Fibroblast of the conjunctiva (primary cell): Measurements from ENCODE around the gene LDLR.
"Not testable (repeated sequence)": the region's sequence is repeated elsewhere in the genome, so short reads cannot be mapped to it uniquely, and the experiment has no call there.

ENCODE experiments used
- DNase-seq: peaks from one replicate; pipeline ENCODE4 v3.0.0-alpha.2; 2010; ENCODE audit warnings: low read depth

The LDLR gene

GRCh38 chr19:11106477-11106876 is 17.2 kb downstream of the LDLR start:
- no peak for DNase-seq

DNA sequence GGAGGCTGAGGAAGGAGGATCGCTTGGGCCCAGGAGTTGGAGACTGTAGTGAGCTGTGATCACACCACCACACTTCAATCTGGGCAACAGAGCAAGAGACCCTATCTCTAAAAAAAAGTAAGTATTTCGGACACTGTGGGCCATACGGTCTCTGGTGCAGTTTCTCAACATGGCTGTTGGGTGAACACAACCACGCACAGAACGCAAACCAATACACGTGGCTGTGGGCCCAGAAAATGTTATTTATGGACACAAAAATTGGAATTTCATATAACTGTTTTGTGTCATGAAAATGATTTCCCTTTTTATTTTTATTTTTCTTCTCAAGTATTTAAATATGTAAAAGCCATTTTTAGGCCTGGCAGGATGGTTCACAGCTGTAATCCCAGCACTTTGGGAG is 19.5 kb downstream of the LDLR start:
- no peak for DNase-seq

GRCh38 chr19:11111117-11111770 is 22.0 kb downstream of the LDLR start:
- DNase-seq: no peak

GRCh38 chr19:11111771-11112144 is 22.5 kb downstream of the LDLR start:
- no peak for DNase-seq

GRCh38 chr19:11113140-11113708 is 24.0 kb downstream of the LDLR start:
- no peak for DNase-seq

DNA sequence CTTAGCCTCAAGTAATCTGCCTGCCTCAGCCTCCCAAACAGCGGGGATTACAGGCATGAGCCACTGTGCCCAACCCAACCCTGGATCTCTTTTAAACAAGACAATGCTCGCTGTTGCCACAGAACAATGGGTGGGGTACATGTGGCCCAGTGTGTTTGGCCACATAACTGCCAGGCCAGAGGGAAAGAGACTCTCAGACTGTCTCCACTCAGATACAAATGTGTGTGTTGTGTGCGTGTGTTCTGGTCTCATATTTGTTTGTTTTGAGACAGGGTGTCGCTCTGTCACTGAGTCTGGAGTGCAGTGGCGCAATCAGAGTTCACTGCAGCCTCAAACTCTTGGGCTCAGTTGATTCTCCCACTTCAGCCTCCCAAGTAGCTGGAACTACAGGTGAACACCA is 25.8 kb downstream of the LDLR start:
- no peak for DNase-seq

DNA sequence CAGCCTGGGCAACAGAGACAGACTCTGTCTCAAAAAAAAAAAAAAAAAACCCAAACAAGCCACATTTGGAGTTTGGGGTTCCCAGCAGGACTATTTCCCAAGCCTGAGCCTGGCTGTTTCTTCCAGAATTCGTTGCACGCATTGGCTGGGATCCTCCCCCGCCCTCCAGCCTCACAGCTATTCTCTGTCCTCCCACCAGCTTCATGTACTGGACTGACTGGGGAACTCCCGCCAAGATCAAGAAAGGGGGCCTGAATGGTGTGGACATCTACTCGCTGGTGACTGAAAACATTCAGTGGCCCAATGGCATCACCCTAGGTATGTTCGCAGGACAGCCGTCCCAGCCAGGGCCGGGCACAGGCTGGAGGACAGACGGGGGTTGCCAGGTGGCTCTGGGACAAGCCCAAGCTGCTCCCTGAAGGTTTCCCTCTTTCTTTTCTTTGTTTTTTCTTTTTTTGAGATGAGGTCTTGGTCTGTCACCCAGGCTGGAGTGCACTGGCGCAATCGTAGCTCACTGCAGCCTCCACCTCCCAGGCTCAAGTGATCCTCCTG is 26.7 kb downstream of the LDLR start:
- no peak for DNase-seq

DNA sequence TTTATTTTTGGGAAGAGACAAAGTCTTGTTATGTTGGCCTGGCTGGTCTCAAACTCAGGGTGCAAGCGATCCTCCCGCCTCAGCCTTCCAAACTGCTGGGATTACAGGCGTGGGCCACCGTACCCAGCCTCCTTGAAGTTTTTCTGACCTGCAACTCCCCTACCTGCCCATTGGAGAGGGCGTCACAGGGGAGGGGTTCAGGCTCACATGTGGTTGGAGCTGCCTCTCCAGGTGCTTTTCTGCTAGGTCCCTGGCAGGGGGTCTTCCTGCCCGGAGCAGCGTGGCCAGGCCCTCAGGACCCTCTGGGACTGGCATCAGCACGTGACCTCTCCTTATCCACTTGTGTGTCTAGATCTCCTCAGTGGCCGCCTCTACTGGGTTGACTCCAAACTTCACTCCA is 27.2 kb downstream of the LDLR start:
- DNase-seq: no peak

DNA sequence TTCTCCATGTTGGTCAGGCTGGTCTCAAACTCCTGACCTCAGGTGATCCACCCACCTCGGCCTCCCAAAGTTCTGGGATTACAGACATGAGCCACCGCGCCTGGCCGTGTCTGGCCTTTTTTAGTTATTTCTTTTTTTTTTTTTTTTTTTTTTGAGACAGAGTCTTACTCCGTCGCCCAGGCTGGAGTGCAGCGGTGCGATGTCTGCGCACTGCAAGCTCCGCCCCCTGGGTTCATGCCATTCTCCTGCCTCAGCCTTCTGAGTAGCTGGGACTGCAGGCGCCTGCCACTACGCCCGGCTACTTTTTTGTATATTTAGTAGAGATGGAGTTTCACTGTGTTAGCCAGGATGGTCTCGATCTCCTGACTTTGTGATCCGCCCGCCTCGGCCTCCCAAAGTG is 32.7 kb downstream of the LDLR start:
- DNase-seq: not testable (repeated sequence)

DNA sequence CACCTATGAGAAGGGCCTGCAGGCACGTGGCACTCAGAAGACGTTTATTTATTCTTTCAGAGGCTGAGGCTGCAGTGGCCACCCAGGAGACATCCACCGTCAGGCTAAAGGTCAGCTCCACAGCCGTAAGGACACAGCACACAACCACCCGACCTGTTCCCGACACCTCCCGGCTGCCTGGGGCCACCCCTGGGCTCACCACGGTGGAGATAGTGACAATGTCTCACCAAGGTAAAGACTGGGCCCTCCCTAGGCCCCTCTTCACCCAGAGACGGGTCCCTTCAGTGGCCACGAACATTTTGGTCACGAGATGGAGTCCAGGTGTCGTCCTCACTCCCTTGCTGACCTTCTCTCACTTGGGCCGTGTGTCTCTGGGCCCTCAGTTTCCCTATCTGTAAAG is 33.9 kb downstream of the LDLR start:
- DNase-seq: no peak

GRCh38 chr19:11124157-11124556 is 34.9 kb downstream of the LDLR start:
- not testable (repeated sequence) for DNase-seq

GRCh38 chr19:11125994-11126685 is 36.9 kb downstream of the LDLR start:
- DNase-seq: no peak

- no peak for DNase-seq
These were observed 38.6 kb downstream of the LDLR start for GRCh38 chr19:11127905-11128304.

- DNase-seq: no peak
These were observed 41.7 kb downstream of the LDLR start for GRCh38 chr19:11130824-11131455.

- no peak for DNase-seq
These were observed 42.2 kb downstream of the LDLR start for GRCh38 chr19:11131471-11131870.

DNA sequence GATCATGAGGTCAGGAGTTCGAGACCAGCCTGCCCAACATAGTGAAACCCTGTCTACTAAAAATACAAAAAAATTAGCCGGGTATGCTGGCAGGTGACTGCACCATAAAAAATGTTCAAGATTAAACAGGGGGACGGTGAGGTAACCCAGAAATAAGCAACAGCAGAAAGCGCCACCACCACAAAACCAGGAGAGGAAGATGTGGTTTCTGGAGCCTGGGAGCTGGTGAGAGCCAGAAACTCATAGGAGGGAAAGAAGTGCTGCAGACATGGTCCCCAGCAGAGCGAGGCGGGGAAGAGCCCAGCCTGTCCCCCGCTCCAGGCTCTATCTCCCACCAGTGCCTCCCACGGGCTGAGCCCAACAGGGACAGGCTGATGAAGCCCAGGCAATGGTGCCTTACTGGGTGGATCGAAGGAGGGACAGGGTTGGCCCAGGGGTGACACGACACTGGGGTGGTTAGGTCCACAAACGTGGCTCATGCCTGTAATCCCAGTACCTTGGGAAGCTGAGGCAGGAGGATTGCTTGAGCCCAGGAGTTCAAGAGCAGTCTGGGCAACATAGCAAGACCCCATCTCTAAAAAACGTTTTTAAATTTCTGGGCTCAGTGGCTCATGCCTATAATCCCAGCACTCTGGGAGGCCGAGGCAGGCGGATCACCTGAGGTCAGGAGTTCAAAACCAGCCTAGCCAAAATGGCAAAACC is 47.3 kb downstream of the LDLR start:
- DNase-seq: no peak

DNA sequence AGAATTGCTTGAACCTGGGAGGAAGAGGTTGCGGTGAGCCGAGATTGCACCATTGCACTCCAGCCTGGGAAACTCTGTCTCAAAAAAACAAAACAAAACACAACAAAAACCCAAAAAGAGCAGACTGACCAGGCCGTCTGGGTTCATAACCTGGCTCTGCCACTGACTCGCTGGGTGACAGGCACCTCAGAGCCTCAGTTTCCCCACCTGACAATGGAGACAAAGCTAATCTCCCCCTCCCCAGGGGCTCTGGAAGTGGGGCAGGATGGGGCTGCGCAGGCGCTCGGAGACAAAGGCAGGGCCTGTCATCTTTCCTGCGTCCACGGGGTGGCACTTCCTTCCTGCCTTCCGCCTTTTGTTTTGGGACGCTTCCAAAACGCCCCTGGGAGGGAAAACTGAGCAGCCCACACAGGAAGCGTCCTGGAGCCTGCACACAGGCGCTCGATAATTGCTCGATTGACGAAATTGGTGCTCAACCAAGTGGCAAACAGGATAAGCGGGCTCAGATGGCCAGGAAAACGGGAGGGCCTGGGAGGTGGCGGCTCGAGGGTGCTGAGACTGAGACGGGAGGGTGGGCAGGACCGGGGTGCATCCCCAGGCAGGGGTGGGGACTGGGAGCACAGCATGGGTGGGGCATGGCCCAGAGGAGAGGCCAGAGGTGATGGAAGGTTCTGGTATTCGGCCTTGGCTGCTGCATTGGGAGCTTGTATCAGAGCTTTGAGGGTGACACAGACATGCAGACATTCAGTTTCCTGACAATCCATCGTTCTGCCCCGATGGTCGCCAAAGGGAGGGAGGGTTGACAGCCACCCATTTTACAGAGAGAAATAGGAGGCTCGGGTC is 48.5 kb downstream of the LDLR start:
- peak; percentile 85 for DNase-seq

DNA sequence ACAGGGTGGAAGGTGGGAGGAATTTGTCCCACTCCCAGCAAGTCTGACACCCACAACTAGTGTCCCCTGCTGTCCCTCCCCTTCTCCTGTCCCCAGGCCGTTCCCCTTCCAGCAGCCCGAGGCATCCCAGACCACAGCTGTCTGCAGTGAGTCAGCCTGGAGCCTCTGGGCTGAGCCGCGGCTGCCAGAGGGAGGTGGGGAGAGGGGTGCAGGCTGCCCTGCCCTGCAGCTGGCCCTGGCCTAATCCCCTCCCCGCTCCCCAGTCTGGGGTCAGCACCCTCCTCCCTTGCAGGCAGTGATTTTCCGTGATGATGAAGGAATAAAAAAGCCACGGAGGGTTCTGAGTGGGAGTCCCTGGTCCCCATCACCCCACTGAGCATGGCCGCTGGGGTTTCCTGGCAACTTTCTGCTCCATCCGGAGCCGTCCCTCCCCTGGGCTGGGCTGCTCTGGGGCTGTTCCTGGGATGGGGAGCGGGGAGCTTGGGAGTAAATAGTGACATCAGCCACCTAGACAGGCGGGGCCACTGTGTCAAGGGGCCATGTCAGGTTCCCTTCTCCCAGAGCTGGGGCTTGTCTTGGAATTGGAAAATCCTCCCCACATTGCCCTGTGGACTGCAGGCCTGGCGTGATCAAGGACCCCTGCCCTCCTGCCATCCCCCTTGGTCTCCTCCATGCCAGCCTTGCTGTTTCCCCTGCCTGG is 49.5 kb downstream of the LDLR start:
- DNase-seq: peak; percentile 70

- not testable (repeated sequence) for DNase-seq
These were observed 50.8 kb downstream of the LDLR start for GRCh38 chr19:11140023-11140538.

GRCh38 chr19:11140896-11141295 is 51.6 kb downstream of the LDLR start:
- no peak for DNase-seq
